Stimulated activated CD4-positive, alpha-beta T cell treated with anti-CD3 and anti-CD28 coated beads, Interleukin-4, amount 100 ng/mL, for 1 hour (primary cell): ENCODE results near the gene NPAS2.

Source experiments
- DNase-seq: peaks from one replicate; pipeline ENCODE4 v3.0.0-alpha.2; 2020

The NPAS2 gene

DNA sequence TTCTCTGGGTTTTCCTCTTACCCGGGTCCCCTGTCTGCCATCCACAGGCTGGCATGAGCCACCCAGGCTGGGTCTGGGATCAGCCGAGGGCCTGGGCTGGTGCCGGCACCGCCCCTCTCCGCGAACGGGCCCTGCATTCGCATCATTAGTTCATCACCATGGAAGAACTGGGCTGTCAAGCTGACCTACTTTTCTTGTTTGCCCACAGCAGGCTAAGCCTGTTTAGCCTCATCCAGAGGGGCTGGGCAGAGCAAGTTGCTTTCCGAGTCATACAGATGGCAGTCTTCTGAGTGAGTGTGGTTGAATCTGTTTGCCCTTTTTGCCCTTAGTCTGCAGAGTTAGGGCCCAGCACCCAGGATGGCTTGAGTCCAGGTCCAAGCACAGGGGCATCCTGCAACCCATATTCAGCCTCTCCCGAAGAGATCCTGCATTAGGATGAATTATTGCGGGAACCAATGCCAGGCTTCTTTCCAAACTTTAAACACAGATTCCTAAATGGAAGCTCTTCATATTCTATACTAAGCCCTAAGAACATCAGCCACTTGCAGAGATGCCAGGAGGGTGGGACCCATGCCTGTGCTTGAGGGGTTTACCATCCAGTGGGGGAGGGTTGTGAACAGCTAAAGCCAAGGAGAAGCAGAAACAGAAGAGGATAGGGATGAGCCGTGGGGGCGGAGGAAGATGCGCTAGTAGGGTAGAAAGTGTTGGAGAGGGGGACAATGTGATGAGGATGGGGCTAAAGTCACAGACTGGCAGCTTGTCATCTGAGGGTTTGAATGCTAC is 68.0 kb downstream of the NPAS2 start:
- DNase-seq, result no peak

DNA sequence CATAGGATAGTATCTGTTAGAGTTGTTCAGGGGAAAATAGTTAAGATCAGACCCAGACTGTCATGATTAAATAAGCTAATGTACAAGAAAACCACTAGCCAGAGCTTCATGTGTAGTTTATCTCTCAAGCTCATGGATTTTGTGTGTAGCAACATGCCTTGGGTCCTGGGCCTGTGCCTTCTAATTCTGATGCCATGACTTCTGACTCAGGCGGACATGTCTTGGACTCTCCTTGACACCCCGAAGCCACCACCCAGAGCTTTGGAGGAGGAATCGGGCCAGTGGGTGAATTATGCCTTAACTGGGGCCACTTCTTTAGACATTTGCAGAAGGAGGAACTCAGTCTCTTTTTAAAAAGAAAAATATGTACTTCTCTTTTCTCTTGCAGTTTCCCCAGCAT is 68.7 kb downstream of the NPAS2 start:
- DNase-seq, result no peak

DNA sequence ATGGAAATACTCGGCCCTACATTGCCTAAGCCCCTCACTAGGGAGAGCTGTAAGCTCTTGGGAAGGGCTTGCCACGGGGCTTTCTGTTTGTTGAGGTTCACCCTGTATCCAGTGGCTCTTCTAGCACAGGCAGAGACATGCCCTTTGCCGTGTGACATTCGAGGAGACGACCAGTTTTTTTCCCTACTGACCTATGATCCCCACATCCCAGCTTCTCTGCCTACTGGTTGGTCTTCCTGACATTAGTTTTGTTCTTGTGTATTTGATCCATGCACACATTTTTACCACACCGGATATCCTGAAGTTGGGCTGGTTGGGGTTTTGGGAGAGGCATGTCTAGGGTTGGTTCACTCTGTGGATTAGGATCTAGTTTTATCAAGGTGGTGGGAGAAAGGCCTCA is 69.3 kb downstream of the NPAS2 start:
- DNase-seq, result no peak

DNA sequence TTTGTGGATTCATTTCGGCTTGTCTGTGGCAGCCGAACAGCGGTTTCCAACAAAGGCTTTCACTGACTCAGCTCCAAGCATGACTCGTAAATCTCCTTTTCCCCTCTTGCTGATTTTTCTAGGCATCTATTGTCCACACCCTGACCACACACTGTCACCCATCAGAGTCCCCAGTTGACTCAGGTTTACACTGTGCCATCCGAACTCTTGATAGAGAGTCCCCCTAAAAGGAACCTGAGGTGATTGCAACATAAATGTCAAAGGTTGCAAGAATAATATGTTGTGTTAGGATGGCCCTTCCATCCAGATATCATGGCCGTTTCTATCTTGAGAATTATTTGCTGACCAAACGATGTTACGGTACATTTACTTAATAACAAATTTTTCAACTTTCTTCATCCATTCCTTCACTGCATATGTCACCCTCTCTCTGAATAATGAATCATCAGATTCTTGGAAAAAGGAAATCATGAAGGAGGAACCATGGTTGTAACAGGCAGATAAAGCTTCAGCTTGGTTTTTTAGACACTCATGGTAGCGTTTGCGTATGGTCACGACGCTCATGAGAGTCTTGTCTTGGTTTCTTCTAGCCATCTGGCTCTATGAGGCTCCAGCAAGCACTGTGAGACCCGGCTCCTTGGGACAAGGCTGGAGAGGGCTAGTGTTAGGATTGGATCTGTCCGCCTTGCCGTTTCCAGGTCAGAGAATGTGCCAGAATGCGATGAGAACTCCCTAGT is 72.1 kb downstream of the NPAS2 start:
- no peak for DNase-seq

DNA sequence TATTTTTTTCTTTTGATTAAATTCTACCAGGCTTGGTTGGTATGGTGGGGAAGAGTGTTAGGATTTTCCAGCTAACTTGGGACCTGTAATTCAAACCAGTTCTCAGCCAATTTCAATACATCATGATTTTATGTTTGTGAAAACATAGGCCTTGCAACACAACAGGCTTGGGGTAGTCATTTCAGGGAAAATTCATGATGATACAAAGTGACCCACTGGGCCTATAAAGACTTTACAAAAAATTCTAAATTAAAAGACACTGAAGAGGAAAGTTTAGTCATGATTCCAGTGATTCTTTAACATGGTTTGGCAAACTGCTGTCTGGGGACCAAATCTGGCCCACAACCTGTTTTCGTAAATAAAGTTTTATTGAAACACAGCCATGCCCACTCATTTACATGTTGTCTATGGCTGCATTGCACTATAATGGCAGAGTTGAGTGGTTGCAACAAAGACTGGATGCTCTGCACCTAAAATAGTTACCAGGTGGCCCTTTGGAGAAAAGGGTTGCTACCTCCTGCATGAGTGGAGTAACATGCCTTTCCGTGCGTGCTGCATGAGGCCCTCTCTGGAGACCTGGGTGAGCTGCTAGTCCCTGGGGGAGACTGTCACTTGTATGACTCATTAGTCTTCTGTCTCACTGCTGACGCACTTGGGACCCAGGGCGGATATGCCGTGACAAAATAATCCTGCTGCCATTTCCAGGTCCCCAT is 73.6 kb downstream of the NPAS2 start:
- no peak for DNase-seq

DNA sequence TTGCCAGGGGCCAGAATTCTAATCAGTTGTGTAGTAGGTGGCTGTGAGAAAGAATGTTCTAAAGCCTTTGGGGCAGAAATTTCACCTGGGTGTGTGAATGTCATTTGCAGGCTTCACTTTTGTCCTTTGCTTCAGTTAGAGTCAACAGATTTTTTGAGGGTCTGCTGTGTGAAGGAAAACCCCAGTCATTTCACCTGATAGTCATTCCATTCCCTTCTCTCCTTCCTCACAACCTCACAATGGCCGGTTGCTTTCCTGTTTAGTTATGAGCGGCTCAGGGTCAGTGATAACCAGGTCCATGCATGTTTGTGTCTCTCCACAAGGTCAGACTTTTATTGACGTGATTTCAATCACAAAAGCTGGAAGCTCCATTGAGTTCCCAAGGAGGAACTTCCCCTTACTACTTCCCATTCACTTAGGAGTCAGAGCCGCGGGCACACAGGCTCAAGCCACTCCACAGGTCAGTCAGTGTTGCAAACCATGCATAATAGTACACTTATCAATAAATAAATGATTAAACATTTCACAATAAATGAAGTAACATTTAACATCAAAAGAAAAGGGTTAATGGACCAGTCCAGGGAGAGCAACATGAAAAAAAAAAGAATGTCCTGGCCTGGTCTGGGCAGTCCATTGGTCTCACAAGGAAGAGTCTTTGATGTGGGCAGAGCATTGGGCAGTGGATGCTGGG is 74.3 kb downstream of the NPAS2 start:
- no peak for DNase-seq

DNA sequence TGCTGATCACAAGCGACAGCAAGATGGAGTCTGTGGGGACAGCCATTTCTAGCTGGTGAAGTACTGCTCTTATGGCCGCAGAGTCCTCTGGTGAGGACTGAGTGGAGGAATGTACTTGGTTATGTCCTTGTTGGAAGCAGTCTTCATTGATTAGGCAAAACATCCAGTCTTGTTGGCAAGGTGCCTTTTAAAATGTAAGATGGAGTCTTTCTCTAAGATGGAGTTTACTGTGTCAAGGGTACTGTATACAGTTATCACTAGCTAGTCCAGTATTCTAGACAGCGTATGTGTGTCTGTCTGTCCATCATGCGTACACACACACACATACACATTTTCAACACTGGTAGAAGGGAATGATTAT is 74.8 kb downstream of the NPAS2 start:
- DNase-seq, result no peak

DNA sequence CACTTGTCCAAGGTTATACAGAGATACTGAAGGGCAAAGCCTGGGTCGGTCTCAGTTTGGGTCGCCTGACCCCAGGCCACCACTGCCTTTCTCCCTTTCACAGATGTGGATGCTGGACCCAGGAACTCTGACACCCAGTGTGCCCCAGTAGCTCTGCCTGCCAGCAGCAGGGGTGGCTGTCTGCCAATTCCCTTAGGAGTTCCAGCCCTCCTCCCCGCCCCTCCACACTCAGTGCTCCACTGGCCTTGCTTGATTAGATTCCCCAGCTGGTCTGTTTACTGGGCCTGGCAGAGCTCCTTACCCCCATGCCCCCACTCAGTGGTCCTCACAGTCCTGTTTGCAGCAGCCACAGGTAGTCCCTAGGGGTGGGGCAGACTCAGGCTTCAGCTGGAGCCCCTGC is 75.5 kb downstream of the NPAS2 start:
- DNase-seq, result no peak

DNA sequence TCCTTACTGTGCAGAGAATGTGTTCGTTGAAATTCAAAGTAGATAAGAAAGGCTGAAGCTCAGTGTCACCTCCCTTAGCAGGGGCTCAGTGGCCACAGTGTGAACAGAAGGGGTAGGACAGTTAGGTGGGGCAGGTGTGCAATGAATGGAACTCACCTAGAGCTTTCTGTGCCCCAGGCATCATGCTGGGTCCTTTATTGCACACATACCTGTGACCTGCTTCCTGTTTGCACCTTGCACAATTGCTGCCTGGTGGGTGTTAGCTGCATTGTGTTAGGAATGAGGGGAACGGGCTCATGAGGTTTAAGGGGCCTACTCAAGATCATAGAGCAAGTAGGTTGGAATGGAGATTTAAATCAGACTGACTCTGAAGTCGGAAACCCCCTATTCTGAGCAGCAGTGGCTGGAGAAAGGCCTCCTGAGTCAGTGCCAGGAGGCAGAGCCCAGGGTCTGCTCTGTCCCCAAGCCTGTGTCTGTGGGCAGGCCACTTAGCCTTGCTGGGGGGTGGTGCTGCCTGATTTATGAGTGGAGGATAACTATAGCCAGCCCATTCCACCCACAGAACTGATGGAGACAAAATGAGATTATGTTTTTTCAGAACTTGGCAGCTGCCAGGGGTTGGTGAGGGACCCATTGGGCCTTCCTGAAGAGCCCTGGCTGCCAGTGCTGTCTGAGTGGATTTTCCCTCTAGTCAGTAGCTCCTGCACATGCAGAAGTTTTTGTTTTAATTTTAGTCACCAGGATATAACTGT is 76.2 kb downstream of the NPAS2 start:
- no peak for DNase-seq

DNA sequence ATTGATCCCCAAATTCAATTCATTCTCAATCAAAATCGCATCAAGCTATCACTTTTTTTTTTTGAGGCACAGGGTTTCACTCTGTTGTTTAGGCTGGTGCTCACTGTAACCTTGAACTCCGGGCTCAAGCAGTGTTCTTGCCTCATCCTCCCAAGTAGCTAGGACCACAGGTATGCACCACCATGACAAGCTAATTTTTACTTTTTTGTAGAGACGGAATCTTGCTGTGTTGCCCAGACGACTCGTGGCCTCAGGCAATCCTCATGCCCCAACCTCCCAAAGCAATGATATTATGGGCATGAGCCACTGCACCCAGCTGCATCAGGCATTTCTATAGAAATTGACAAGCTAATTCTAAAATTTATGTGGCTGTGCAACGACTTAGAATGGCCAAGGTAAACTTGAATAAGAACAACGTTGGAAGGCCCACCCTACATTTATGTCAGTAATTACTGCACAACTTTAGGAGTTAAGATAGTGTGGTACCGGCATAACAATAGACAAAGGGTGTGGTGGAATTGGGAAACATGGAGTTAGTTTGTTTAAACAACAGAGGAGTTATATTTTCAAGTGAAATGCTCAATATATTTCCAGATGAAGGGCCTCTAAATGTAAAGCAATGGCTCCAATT is 78.2 kb downstream of the NPAS2 start:
- DNase-seq, result no peak

DNA sequence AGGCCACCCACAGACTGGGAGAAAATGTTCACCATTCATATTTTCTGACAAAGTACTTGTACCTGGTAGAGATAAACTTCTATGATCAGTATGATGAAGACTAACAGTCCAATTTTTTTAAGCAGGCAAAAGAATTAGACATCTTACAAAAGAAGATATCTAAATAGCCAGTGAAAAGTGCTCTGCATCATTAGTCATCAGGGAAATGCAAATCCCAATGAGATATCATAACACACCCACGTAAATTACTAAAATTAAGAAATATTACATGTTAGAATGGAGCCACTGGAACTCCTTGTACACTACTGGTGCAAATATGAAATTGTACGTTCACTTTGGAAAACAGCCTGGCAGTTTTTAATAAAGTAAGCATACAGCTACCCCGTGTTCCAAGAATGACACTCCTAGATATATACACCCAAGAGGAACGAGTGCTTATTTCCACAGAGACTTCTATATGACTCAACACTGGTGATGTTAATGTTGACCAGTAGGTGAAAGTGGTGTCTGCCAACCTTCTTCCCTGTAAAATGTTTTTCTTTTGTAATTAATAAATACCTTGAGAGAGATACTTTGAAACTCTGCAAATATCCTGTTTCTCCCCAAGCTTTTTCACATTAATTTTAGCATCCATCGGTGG is 80.3 kb downstream of the NPAS2 start:
- DNase-seq, result no peak

DNA sequence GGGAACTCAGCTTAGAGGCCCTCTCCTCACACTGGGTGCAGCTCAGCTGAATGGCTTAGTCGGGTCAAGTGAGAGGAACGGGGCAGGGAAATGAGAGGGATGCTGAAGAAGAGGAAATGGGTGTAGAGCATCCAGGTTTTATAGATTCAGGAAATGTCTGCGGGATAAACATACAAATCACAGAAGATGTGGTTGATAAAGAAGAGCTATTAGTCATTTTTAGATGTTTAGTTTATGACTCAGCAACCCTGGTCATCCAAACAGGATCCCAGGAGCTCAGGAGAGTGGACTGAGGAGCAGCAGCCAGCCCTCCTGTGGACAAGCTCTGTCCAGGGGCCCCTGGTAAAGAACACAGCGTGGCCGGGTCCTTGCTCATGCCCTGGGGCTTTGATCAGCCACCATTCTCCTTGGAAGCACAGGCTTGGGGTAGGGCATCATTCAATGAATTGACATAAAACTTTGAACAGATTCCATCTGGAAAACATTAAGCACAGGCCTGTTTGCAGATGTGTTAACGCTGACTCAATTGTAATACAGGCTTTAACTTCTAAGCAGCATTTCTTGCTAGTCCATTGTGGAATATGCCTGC is 83.0 kb downstream of the NPAS2 start:
- no peak for DNase-seq

DNA sequence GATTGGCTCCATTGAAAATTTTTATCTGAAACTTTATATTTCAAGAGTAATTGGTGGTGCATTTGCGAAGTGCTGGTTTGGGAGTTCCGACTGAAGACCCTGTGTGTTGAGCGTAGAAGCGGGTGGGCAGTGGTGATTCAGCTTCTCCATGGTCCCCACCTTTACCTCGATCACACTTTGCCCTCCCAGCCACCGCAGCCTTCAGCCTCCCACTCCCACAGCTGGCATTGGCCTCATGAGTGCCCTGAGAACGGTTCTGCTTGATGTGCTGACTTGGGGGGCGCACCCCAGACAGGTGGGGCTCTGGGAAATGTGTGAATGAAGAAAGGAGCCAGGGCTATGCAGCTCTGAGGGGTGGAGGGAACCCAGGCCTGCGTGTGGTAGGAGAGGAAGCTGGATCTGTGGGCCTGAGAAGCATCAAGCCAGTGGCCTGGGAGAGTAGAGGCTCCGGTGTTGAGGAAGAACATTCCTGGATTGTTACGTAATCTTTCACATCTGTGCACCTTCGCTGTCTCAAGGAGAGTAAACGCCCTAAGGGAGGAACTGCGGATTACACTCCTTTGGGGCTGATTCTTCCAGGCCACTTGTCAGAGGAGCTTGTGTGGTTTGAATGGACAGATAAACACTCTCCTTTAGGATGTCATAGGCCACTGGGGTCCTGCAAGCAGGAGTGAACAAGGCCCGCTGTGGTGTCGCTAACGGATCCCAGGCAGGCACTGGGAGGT is 83.8 kb downstream of the NPAS2 start:
- DNase-seq, result no peak

DNA sequence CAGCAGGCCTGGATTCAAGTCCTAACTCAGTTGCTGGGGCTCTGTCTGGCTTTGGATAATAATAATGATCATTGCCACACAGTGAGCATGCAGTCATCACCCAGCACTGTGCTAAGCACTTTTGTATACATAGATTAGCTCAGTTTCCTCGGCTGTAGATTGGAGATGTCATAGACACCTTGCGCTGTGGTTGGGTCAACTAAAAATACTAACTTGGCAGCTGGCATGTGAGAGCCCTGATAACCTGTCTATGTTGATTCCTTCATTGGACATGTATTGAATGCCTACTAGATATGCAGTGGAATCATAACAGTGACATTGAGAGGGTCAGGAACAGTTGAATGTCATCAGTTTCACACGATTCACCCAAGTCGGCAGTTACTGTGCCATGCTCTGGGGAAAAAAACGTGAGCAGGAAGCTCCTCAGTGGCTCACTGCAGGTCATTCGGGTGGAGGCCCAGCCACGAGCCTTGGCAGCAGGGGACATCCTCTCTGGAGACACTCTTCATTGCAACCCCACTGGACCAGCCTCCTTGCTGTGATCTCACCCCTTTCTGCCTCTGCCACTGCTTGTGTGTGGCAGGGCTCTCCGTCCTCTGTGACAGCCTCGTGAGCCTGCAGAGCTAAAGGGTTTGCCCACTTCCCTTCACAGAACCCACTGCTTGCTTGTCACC is 85.3 kb downstream of the NPAS2 start:
- DNase-seq, result no peak

DNA sequence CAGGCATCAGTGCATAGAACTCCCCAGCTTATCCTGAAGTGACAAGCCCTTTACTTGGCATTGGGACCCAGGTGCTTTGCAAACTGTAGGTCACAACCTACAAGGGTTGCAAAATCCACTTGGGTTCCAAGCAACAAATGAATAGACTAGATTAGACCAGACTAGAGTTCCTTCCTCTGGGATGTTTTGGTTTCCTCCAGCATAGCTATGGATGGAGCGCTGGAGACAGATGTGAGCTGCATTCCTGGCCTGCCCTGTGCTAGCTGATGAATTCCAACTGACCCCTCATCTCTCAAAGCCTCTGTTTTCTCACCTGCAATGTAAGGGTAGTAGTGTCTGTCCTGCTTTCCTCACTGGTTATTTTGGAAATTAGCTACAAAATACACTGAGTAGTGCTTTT is 86.2 kb downstream of the NPAS2 start:
- DNase-seq, result no peak

DNA sequence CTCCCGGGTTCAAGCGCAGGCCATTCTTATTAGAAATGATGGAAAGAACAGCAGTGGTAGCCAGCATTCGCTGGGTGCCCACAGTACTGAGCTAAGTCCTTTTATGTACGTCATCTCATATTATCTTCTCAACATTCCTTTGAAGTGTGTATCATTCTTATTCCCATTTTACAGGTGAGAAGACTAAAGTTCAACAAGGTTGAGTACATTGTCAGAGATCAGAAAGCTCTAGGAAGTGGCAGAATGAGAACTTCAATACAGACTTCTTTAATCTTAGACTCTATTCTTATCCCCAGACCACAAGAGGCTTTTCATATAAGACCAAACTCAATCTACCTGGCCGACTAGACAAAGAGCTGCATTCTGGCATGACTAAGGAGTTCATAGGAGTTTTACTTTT is 86.7 kb downstream of the NPAS2 start:
- DNase-seq, result no peak

DNA sequence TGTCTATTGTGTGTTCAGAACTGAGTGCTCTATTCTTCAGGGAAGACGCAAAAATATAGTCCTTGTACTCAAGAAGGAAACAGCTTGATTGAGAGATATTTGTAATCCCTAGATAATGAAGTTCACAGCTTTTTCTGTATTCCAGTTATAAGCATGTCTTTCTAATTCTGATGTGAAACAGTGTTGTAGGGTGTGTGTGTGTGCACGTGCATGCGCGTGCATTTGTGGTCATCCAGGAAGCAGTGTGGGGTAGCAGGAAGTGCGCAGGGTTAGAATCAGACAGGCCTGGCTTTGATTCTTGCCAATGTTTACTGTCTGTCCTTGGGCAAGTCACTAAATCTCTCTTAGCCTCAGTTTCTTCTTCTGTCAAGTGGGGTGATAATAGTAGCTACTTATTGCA is 87.9 kb downstream of the NPAS2 start:
- no peak for DNase-seq

DNA sequence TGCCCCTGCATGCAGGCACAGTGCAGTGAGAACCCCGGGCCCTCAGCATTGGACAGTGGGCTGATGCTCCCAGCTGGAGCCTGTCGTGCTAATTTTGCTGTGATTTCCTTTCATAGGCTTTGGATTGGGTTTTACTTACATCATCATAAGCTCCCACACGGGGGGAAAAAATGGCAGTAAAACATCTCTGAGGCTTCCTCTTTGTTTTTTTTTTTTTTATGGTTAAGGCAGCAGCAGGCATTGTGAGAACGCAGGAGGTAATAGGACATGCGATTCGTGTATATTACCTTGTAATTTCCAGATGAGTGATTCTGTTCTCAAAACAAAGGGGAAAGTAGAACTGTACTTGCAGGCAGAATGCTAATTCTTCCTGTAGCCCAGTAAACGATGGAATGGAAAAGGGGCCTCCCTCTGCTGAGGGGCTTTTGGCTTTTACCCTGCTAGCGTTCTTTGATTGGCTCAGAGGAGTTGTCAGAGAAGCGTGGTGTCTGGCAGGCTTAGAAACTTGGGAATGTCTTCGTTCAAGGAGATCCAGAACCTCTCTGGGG is 89.7 kb downstream of the NPAS2 start:
- DNase-seq, result no peak

DNA sequence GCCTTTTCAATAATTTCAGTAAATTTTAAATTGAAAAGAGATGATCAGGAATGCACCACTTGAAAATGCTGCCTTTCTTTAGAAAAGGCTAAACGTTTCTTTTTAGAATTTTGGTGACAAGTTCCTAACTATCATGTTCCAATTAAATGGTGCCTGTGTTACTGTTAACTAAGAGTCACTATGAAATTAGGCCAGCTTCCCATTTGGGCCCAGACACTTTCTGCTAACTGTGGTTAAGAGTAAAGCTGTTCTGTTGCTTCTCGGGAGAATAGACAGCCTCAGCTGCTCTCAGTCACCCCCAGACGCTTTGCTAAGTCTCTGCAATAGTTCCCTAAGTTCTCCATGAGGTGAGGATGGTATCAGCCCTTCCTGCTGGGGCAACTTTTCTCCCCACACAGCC is 90.2 kb downstream of the NPAS2 start:
- DNase-seq, result no peak

DNA sequence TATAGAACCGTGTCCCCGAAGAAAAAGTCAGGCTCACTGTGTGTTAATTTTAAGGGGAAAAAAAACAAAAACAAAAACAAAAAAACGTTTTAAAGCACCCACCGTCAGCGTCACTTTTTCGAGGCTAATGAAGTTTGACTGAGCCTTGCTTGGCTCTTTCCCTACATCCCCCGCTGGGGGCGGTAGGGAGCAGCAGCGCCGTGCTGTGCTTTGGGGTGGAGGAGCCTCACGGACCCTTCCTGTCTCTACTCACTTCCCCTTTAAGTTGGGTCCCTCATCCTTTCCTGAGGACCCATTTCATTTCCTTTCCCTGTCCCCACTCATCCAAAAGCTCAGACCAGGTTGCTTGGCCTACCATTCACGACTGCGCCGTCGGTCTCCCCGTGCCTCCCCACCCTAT is 99.4 kb downstream of the NPAS2 start:
- DNase-seq, result no peak
